Body of pancreas (tissue), 4 donors: ENCODE data around the gene SPATA2L. TPM values are rescaled to one million over a fixed set of nuclear protein-coding genes. Genes with fewer than 3 reads are reported as not detected.
"Not testable (repeated sequence)": the region's sequence is repeated elsewhere in the genome, so short reads cannot be mapped to it uniquely, and the experiment has no call there.

ENCODE experiments used
- ATAC-seq: fragments of 150-250 bp; one replicate; pipeline ENCODE4 v1.9.1; 2016
- DNase-seq, 4 donors: peaks; one replicate each; pipeline ENCODE4 v3.0.0-alpha.2; 2019
- H3K27ac ChIP-seq, 4 donors: fragments of 200-600 bp; sonication (generic); 1 replicate in 3 of 4; 2 replicates in 1 of 4; pipeline versions ENCODE4 v1.5.1 to v1.6.1; 2016 to 2019; ENCODE audit warnings: mild to moderate bottlenecking in 1 of 4, mixed read lengths in 1 of 4, moderate library complexity in 1 of 4
- H3K27me3 ChIP-seq, 2 donors: fragments of 200-600 bp; sonication (generic); one replicate each; pipeline ENCODE4 v1.6.0; 2016; ENCODE audit warnings: mild to moderate bottlenecking in 1 of 2
- H3K36me3 ChIP-seq, 2 donors: fragments of 200-600 bp; sonication (generic); replicated peaks in 1 of 2; 2 replicates each; pipeline ENCODE4 v1.5.1; 2016; ENCODE audit warnings: low read depth in 2 of 2; ENCODE audit not compliant: insufficient read depth in 1 of 2
- H3K4me1 ChIP-seq: fragments of 200-600 bp; sonication (generic); one replicate; pipeline ENCODE4 v1.6.0; 2016
- H3K4me3 ChIP-seq, 2 donors: fragments of 200-600 bp; sonication (generic); 1 replicate in 1 of 2; 2 replicates in 1 of 2; pipeline ENCODE4 v1.5.1; 2016 to 2019
- H3K9me3 ChIP-seq, 3 donors: fragments of 200-600 bp; sonication (generic); 1 replicate in 2 of 3; 2 replicates in 1 of 3; pipeline ENCODE4 v1.5.1; 2016
- POLR2A ChIP-seq, 3 donors: fragments of 450-650 bp; IDR thresholded peaks; one replicate each; pipeline ENCODE4 v1.6.1; 2016; ENCODE audit warnings: antibody characterized with exemption in 3 of 3, mild to moderate bottlenecking in 2 of 3
- WGBS, 2 donors: methylation state at CpG; one replicate each; pipeline ENCODE4 v1.1.5; 2017; 5-methylcytosine and 5-hydroxymethylcytosine counted together
- intact Hi-C: fragments of 100-400 bp; cut with DNase I; formaldehyde crosslinking; loops from one replicate; pipeline ENCODE4 v1.15.1; 2023
- total RNA-seq, 2 donors: library from RNA; depleted of rRNA; stranded (reverse); fragments of >200 nt; gene quantifications; one replicate each; pipeline ENCODE4 v1.1.0, GENCODE V29; 2016
- TF ChIP-seq, protein P1 (sequence below), 7 experiments: fragments of 450-650 bp in 4 of 7; fragments of 200-600 bp in 3 of 7; sonication (generic) in 3 of 7; IDR thresholded peaks; one replicate each; pipeline ENCODE4 v1.5.1; 2016 to 2019; ENCODE audit warnings: antibody characterized with exemption in 7 of 7

Gene SPATA2L
- total RNA-seq, 2 donors from 2014 or later: 15.8 to 48.1 TPM

DNA sequence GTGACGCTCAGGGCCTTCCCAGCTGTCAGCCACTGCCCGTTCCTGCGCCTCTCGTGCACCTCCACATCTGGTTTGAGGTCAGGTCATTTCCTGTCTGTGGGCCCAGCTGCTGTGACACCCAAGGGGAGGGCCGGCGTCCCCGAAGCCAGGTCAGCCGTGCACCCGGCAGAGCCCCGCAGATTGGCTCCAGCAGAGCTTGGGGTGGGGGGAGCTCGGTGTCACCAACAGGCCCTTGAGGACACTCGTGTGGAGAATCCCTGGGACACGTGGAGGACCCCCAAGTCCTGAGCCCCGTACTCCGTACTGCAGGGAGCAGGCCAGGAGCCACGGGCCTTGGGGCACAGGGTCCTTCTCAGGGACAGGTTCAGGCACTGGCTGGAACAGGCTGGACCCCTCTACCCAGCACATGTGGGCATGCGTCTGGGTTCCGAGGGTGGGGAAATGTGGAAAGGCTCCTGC, 4.8 kb downstream of the SPATA2L start:
- Histone ChIP-seq H3K9me3 (no peaks in the 10 kb centered on the region), H3K27ac (no peak overlapping the region), H3K36me3 (peaks cover 8 to 16% of the 10 kb centered on the region in 2 donors), H3K27me3 (no peaks in the 10 kb centered on the region), H3K4me3 (no peak overlapping the region), H3K4me1 (peaks cover 19% of the 10 kb centered on the region)
- ATAC-seq (no peak), DNase-seq (no peak)
- TF ChIP-seq POLR2A (IDR thresholded peaks at IDR 0.05): no peak
- TF ChIP-seq, protein P1, sequence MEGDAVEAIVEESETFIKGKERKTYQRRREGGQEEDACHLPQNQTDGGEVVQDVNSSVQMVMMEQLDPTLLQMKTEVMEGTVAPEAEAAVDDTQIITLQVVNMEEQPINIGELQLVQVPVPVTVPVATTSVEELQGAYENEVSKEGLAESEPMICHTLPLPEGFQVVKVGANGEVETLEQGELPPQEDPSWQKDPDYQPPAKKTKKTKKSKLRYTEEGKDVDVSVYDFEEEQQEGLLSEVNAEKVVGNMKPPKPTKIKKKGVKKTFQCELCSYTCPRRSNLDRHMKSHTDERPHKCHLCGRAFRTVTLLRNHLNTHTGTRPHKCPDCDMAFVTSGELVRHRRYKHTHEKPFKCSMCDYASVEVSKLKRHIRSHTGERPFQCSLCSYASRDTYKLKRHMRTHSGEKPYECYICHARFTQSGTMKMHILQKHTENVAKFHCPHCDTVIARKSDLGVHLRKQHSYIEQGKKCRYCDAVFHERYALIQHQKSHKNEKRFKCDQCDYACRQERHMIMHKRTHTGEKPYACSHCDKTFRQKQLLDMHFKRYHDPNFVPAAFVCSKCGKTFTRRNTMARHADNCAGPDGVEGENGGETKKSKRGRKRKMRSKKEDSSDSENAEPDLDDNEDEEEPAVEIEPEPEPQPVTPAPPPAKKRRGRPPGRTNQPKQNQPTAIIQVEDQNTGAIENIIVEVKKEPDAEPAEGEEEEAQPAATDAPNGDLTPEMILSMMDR (IDR thresholded peaks at IDR 0.05): no peak
- 75 to 91% methylated on average over 4 to 15 of the region's 18 CpGs for whole genome bisulfite sequencing, 2 donors
- intact Hi-C loops: no loop called here

DNA sequence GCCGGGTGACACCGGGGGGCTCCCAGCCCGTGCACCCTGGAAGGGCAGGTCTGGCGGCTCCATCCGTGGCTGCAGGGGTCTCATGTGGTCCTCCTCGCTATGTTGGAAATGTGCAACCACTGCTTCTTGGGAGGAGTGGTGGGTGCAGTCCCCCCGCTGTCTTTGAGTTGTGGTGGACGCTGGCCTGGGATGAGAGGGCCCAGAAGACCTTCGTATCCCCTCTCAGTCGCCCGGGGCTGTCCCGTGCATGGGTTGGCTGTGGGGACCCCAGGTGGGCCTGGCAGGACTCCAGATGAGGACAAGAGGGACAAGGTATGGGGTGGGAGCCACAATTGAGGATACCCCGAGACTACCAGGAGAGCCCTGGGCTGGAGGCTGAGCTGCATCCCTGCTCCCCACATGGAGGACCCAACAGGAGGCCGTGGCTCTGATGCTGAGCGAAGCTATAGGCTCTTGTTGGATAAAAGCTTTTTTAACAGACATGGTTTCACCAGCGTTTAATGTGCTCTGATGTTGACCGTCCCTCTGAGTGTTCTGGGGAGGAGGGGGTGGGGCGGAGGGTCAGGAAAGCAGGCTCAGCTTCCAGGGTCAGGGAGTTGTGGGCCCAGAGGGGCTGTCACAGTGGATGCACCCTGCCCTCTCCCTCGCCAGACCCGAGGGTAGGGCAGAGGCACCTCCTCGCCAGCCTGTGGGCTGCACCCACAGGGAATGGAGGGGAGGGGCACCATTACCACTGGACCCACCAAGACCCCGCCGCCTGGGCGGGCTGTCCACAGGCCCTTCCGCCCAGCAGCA, 5.4 kb downstream of the SPATA2L start:
- Histone ChIP-seq H3K9me3 (no peaks in the 10 kb centered on the region), H3K4me1 (peaks cover 19% of the 10 kb centered on the region), H3K36me3 (peaks cover 9 to 22% of the 10 kb centered on the region in 2 donors), H3K27me3 (no peaks in the 10 kb centered on the region), H3K4me3 (no peak overlapping the region), H3K27ac (no peak overlapping the region)
- intact Hi-C loops: no loop called here
- 64 to 76% methylated on average over 7 to 24 of the region's 25 CpGs for WGBS, 2 donors
- ATAC-seq: no peak
- TF ChIP-seq POLR2A (IDR thresholded peaks at IDR 0.05): no peak
- TF ChIP-seq, protein P1 (IDR thresholded peaks at IDR 0.05): no peak
- no peak for DNase-seq

DNA sequence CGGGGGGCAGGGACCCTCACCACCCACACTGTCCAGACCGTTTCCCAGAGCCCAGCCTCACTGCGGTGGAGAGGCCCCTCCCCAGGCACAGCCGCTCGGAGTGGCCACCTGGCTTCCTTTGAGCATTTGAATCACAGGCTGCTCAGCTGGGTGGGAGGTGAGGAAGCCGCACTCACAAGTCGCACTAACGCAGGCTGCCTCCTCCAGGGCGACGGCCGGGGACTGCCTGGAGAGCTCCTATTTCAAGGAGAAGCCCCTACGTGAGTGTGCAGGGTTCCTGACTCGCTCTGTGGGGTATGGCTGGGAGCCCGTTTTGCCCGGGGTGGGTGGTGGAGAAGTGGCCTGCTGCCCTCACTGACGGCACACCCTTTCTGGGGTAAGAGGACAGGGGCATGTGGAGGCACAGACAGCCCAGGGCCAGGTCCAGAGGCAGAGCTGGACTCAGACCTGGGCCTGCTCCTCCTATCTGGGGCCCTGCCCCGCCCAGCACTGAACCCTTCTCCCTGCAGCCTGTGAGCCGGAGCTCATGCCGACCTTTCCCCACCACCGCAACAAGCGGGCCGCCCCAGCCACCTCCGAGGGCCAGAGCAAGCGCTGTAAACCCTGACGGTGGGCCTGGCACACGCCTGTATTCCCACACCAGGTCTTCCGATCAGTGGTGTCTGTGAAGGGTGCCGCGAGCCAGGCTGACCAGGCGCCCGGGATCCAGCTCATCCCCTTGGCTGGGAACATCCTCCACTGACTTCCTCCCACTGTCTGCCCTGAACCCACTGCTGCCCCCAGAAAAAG, 6.2 kb downstream of the SPATA2L start:
- 85 to 92% methylated on average over 15 to 30 of the region's 31 CpGs for whole genome bisulfite sequencing, 2 donors
- no peak overlapping the region for H3K4me3 ChIP-seq
- H3K27me3 ChIP-seq: no peaks in the 10 kb centered on the region
- H3K4me1 ChIP-seq: peaks cover 11% of the 10 kb centered on the region
- no peak for TF ChIP-seq POLR2A (IDR thresholded peaks at IDR 0.05)
- TF ChIP-seq, protein P1 (IDR thresholded peaks at IDR 0.05): no peak
- DNase-seq (no peak), ATAC-seq (no peak)
- no peaks in the 10 kb centered on the region for H3K9me3 ChIP-seq
- peaks cover 9 to 27% of the 10 kb centered on the region in 2 donors for H3K36me3 ChIP-seq
- intact Hi-C loops: no loop called here
- H3K27ac ChIP-seq: no peak overlapping the region

DNA sequence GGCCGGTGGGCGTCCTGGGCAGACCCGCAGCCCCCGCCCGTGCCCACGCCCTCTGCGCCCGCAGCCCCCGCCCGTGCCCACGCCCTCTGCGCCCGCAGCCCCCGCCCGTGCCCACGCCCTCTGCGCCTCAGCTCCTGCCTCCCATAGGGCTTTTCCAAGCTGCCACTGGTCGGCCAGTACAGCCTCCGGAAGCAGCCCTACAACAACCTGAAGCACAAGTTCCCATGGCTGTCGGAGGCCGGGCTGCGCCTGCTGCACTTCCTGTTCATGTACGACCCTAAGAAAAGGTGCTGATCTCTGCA, 6.8 kb downstream of the SPATA2L start:
- WGBS, 2 donors: 92 to 94% methylated on average over 12 to 23 of the region's 23 CpGs
- intact Hi-C loops, DNase-seq, H3K4me3 ChIP-seq, H3K27me3 ChIP-seq, H3K4me1 ChIP-seq, ATAC-seq, H3K27ac ChIP-seq, H3K9me3 ChIP-seq: not testable (repeated sequence)
- H3K36me3 ChIP-seq: peaks cover 9 to 27% of the 10 kb centered on the region in 2 donors

DNA sequence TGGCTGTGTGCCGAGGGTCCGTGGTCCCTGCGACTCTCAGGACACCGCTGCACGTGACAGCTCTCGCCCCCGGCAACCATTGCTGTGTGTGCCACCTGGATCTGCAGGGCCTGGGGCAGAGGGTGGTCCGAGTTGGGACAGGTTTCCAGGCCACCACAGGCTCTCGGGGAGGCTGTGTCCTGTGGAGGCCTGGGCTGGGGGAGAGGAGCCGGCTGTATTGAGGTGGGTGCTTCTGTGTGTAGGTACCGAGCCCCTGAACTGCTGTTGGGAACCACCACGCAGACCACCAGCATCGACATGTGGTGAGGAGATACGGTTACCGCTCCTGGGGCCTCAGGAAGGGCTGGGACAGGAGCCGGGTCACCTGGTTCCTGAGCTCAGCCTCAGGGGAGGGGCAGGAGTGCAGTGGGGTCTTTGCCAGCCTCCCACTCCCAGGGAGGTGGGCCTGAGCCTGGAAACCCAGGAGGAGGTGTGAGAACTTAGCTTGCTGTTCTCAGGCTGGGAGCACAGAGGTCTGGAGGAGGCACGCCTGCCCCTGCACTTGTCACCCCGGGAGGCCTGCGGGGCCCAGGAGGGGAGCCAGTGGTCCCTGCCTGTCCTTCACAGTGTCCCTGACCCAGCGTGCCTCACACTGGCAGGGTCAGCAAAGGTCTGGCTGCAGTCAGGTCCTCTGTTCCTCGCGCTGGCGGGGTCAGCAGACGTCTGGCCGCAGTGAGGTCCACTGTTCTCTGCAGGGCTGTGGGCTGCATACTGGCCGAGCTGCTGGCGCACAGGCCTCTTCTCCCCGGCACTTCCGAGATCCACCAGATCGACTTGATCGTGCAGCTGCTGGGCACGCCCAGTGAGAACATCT, 7.3 kb downstream of the SPATA2L start:
- peaks cover 9 to 27% of the 10 kb centered on the region in 2 donors for H3K36me3 ChIP-seq
- no peaks in the 10 kb centered on the region for H3K9me3 ChIP-seq
- H3K4me3 ChIP-seq: no peak overlapping the region
- WGBS, 2 donors: 89 to 90% methylated on average over 13 to 29 of the region's 32 CpGs
- no peak for TF ChIP-seq POLR2A (IDR thresholded peaks at IDR 0.05)
- TF ChIP-seq, protein P1 (IDR thresholded peaks at IDR 0.05): no peak
- H3K27me3 ChIP-seq: no peaks in the 10 kb centered on the region
- peaks cover 2% of the 10 kb centered on the region for H3K4me1 ChIP-seq
- DNase-seq (no peak), ATAC-seq (no peak)
- intact Hi-C loops: no loop called here
- H3K27ac ChIP-seq: no peak overlapping the region
